Hepatocyte (in vitro differentiated cells): ENCODE data around the gene GLIS2.

ENCODE experiments used
- EZH2 ChIP-seq: fragments of 200-600 bp; sonication (generic); IDR thresholded peaks from 2 replicates; pipeline ENCODE4 v1.6.1; 2016; ENCODE audit warnings: antibody characterized with exemption, mild to moderate bottlenecking, borderline replicate concordance
- EZH2phosphoT487 ChIP-seq: fragments of 200-600 bp; sonication (generic); IDR thresholded peaks from one replicate; pipeline ENCODE4 v1.6.1; 2018; ENCODE audit warnings: antibody characterized with exemption, mild to moderate bottlenecking, low read depth, moderate library complexity; ENCODE audit not compliant: unreplicated experiment, severe bottlenecking
- TF ChIP-seq, protein P1 (sequence below): fragments of 200-600 bp; sonication (generic); IDR thresholded peaks from 2 replicates; pipeline ENCODE4 v1.5.1; 2016; ENCODE audit warnings: antibody characterized with exemption, mild to moderate bottlenecking; ENCODE audit not compliant: poor library complexity

DNA sequence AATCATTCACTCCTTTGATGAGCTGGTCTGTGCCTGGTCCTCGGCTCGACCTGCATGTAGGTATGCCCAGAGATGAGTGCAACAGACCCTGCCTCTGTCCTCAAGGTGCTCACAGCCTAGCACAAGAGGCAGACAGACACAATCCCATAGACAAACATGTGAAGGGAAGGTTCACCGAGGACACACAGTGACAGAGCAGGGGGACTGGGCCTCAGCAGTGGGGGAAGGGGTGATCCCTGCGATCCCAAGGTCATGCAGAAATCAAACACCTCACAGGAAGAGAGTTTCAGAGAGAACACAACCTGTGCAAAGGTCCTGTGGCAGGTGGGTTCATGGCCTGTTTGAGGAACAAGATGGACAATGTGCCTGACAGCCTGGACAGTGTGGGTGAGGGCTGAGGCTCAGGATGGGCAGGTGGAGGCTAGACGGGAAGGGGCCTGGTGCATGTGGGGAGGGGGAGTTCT is 51.6 kb downstream of the GLIS2 start:
- TF ChIP-seq EZH2 (no peak), EZH2phosphoT487 (no peak)
- TF ChIP-seq, protein P1, sequence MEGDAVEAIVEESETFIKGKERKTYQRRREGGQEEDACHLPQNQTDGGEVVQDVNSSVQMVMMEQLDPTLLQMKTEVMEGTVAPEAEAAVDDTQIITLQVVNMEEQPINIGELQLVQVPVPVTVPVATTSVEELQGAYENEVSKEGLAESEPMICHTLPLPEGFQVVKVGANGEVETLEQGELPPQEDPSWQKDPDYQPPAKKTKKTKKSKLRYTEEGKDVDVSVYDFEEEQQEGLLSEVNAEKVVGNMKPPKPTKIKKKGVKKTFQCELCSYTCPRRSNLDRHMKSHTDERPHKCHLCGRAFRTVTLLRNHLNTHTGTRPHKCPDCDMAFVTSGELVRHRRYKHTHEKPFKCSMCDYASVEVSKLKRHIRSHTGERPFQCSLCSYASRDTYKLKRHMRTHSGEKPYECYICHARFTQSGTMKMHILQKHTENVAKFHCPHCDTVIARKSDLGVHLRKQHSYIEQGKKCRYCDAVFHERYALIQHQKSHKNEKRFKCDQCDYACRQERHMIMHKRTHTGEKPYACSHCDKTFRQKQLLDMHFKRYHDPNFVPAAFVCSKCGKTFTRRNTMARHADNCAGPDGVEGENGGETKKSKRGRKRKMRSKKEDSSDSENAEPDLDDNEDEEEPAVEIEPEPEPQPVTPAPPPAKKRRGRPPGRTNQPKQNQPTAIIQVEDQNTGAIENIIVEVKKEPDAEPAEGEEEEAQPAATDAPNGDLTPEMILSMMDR: no peak
